ENCODE results near the gene TLR1. TPM values are rescaled to one million over a fixed set of nuclear protein-coding genes. Genes with fewer than 3 reads are reported as not detected.

TLR1 gene
- total RNA-seq, 1 experiment from 2014 or later = not detected

GRCh38 chr4:38747629-38748028 lies 57.0 kb downstream of the TLR1 start:
- Histone ChIP-seq H2BK12ac (ENCODE audit: insufficient read length, low read depth, low read length) (no peak overlapping the region), H4K91ac (ENCODE audit: insufficient read length, low read depth, low read length) (no peak overlapping the region), H2AFZ (ENCODE audit: low read length) (no peak overlapping the region), H2BK5ac (ENCODE audit: insufficient read length, low read length) (no peak overlapping the region), H3K79me2 (ENCODE audit: insufficient read depth, low read length) (no peaks in the 10 kb centered on the region), H3K27ac (ENCODE audit: insufficient read length, low read depth, low read length) (no peak overlapping the region), H2AK5ac (ENCODE audit: insufficient read length, low read length) (no peak overlapping the region), H4K5ac (ENCODE audit: insufficient read length, low read depth, low read length) (no peak overlapping the region), H4K20me1 (ENCODE audit: control insufficient read depth, insufficient read depth, insufficient read length) (no peaks in the 10 kb centered on the region), H3K56ac (ENCODE audit: insufficient read length, low read depth, low read length) (no peak overlapping the region), H2BK15ac (ENCODE audit: low read depth, low read length) (no peak overlapping the region), H4K8ac (replicated peaks; ENCODE audit: insufficient read length, low read depth, low read length) (no peak overlapping the region), H3K27me3 (ENCODE audit: insufficient read depth, low read length) (no peaks in the 10 kb centered on the region), H3K4me2 (ENCODE audit: insufficient read depth, insufficient read length, low read length) (no peak overlapping the region), H2BK120ac (ENCODE audit: low read depth, low read length, poor library complexity, severe bottlenecking) (no peak overlapping the region), H3K9me3 (ENCODE audit: control insufficient read depth, low read depth, low read length) (no peaks in the 10 kb centered on the region), H3K23ac (ENCODE audit: insufficient read length, low read depth, low read length) (no peak overlapping the region), H3K9ac (ENCODE audit: extremely low read depth, insufficient read length, low read length) (no peak overlapping the region), H3K4ac (ENCODE audit: low read depth, low read length) (no peak overlapping the region), H3K18ac (ENCODE audit: insufficient read length, low read depth, low read length) (no peak overlapping the region), H3K4me1 (ENCODE audit: insufficient read depth, low read length) (peaks cover 2% of the 10 kb centered on the region; the same call in 1 of the 2 replicates), H2BK20ac (ENCODE audit: low read depth, low read length, poor library complexity, severe bottlenecking) (no peak overlapping the region), H3K14ac (ENCODE audit: insufficient read depth, low read length) (no peak overlapping the region), H3K23me2 (ENCODE audit: insufficient read length, low read depth, low read length, poor library complexity, severe bottlenecking) (no peaks in the 10 kb centered on the region), H3K79me1 (ENCODE audit: insufficient read depth, low read depth, low read length, poor library complexity, severe bottlenecking) (no peaks in the 10 kb centered on the region), H3T11ph (ENCODE audit: low read length) (no peak overlapping the region)
- Mint-ChIP-seq H3K27me3 (ENCODE audit: low read depth) (peaks cover 3% of the 10 kb centered on the region; the same call in 1 of the 2 replicates), H3K4me1 (peaks cover 0 to 5% of the 10 kb centered on the region in 2 experiments; a peak in 2 of 4 replicates), H3K4me3 (no peak overlapping the region), H3K36me3 (ENCODE audit: insufficient read depth in 1 of 3, low read depth in 3 of 3) (peaks cover 8 to 17% (median 8%) of the 10 kb centered on the region in 3 experiments; a peak in 6 of 7 replicates), H3K27ac (no peak overlapping the region), H3K9me3 (peaks cover 16 to 21% of the 10 kb centered on the region in 2 experiments)
- DNase-seq = no peak
- no peak for TF ChIP-seq CTCF (conservative IDR thresholded peaks at IDR 0.05)

Other genes starting within 250 kb of the TLR1 start
- gene KLF3, start 140.6 kb downstream of the TLR1 start, total RNA-seq (2021) = 26.2 and 29.0 TPM in 2 replicates
- not detected in 2 replicates for gene TLR10, start 21.8 kb downstream of the TLR1 start, total RNA-seq (2021)
- 0.07 and 0.11 TPM in 2 replicates for gene TLR6, start 52.0 kb upstream of the TLR1 start, total RNA-seq (2021)
- 9.9 and 10.3 TPM in 2 replicates for gene FAM114A1, start 63.0 kb upstream of the TLR1 start, total RNA-seq (2021)
- not detected in 2 replicates for gene TMEM156, start 227.6 kb upstream of the TLR1 start, total RNA-seq (2021)